ENCODE results near the gene GTF3C5.
"Not testable (repeated sequence)": the region's sequence is repeated elsewhere in the genome, so short reads cannot be mapped to it uniquely, and the experiment has no call there.

The GTF3C5 gene

DNA sequence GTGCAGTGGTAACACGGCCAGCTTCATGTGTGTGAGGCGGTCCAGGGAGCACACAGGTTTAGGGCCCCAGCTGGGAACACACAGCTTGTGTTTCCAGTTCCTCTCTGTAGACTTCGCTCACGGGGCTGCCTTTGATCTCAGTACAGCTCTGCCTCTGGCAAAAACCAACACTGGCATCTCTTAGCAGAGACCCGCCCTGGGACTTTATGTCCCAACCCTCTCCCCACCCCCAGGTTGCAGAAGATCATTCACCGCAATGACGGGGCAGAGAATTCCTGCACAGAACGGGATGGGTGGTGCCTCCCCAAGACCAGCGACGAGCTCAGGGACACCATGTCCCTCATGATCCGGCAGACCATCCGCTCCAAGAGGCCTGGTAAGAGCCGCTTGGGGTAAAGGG is 25.7 kb downstream of the GTF3C5 start:
- DNase-seq: no peak

DNA sequence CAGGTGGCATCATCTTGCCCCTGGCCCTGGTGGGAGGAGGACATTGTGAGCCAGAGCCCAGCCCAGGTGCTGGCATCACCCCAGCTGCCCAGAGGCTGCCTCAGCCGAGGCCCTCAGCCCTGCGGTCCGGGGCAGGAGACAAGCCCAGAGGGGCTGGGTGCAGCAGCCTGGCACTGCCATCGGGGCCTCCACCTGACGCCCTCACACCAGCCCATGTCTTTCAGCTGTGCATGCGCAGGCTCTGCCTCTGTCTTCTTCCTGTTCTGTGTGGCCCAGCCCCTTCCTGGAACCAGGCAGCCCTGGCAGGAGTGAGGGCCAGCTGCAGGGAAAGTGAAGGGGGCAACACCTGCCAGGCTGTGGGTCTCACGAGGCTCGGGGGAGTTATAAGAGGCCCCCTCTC is 26.2 kb downstream of the GTF3C5 start:
- DNase-seq: no peak

DNA sequence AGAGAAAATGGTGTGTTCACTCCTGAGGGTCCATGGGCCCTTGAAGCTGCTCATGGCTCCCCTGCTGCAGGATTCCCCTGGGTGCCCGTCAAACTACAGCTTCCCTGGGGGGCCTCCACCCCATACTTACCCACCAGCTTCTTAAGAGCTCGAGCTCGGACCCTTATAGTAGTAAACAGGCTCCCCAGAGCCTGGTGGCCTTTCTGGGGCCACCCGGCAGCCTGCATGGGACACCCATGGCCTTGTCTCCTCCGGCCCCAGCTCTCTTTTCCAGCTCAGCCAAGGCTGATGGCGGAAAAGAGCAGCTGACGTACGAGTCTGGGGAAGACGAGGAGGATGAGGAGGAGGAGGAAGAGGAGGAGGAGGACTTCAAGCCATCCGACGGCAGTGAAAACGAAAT is 26.8 kb downstream of the GTF3C5 start:
- no peak for DNase-seq

DNA sequence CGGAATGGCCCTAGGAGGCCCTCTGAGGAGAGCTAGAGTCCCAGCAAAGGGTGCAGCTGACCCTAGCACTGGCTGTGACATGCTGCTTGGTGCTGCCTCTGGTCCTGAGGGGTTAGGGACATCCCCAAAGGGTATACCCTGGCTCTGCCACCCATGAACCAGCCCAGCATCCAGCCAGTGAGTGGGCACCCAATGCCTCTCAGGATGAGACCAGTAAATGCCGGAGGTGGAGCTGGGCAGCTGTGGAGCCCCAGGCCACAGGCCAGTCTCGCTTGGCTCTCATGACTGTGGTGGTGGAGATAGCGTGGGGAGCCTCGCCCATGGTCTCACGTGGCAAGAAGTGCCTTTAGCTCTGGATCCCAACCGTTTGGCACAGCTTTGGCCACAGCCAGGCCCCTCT is 27.3 kb downstream of the GTF3C5 start:
- DNase-seq: no peak

DNA sequence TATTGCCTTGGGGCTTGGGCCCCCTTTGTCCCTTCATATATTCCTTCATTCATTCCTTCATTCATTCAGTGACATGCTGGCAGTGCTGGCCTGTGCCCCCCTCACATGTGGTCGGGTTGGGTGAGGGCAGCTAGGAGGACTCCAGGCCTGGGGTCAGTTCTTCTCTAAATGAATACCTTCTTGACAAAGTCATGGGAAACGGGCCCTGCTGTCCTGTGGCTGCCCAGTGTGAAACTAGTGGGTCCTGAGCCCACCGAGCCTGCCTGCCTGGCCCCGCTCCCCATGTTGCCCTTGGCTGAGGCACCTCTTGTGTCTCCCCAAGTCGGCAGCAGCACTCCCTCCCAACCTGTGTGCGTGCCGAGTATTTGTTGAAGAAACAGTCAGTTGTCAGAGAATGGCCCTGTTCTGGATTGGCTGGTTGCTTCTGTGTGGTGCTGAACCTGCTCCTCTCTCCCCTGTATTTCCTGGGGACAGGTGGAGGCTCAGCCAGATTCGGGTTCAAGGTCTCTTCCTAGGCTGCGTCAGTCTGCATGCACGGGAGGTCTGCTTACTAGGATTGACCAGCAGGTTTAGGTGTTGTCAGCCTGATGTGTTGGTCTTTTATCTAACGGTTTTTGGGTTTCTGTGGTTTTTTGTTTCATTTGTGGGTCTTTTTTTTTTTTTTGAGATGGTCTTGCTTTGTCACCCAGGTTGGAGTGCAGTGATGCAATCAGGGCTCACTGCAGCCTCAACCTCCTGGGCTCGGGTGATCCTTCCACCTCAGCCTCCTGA is 27.9 kb downstream of the GTF3C5 start:
- DNase-seq: no peak

DNA sequence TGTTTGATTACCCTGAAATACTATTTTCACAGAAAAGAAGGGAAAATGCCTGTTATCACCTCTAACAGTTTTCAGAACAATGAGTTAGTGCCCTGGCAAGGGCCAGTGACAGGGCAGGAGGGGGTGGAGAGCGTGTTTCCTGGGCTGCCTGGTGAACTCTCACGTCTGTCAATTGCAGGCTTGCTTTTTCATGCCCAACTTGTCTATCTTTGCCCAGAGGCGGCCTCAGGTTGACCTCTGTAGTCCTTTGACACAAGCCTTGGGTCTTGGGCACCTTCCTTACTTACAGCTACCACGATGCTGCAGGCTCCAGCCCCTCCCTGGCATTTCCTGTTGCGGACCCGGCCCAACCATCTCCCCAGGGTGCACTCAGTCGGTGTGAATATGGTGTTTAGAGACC is 28.8 kb downstream of the GTF3C5 start:
- DNase-seq: no peak

DNA sequence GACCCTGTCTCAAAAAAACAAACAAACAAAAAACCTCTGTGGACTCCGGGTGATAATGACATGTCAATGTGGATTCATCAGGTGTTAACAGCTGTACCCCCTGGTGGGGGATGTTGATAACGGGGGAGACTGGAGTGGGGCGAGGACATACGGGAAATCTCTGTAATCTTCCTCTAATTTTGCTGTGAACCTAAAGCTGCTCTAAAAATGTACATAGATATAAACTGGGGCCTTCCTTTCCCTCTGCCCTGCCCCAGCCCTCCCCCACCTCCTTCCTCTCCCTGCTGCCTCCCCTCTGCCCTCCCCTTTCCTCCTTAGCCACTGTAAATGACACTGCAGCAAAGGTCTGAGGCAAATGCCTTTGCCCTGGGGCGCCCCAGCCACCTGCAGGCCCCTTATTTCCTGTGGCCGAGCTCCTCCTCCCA is 29.6 kb downstream of the GTF3C5 start:
- DNase-seq: no peak

DNA sequence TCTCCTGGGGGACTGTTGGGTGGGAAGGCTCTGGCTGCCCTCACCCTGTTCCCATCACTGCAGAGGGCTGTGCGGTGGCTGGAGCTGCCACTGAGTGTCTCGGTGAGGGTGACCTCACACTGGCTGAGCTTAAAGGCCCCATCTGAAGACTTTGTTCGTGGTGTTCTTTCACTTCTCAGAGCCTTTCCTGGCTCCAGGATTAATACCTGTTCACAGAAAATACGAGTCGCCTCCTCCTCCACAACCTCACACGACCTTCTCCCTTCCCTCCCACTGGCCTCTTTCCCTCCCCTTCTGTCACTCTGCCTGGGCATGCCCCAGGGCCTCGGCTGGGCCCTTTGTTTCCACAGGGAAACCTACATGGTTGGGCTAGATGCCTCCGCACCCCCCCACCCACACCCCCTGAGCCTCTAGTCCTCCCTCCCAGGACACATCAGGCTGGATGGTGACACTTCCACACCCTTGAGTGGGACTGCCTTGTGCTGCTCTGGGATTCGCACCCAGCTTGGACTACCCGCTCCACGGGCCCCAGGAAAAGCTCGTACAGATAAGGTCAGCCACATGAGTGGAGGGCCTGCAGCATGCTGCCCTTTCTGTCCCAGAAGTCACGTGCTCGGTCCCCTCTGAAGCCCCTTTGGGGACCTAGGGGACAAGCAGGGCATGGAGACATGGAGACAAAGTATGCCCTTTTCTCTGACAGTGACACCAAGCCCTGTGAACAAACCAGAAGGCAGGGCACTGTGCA is 30.4 kb downstream of the GTF3C5 start:
- DNase-seq: not testable (repeated sequence)

DNA sequence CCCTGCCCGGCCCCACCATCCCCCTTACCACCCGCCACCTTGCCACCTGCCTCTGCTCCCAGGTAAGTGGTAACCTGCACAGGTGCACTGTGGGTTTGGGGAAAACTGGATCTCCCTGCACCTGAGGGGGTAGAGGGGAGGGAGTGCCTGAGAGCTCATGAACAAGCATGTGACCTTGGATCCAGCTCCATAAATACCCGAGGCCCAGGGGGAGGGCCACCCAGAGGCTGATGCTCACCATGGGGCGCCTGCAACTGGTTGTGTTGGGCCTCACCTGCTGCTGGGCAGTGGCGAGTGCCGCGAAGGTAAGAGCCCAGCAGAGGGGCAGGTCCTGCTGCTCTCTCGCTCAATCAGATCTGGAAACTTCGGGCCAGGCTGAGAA is 31.0 kb downstream of the GTF3C5 start, which contains the start of gene CEL:
TSS of gene CEL (plus strand) at position 218 of the 382 bp plus-strand sequence. CDS start at position 240, 22 bp downstream.
- DNase-seq: not testable (repeated sequence)

DNA sequence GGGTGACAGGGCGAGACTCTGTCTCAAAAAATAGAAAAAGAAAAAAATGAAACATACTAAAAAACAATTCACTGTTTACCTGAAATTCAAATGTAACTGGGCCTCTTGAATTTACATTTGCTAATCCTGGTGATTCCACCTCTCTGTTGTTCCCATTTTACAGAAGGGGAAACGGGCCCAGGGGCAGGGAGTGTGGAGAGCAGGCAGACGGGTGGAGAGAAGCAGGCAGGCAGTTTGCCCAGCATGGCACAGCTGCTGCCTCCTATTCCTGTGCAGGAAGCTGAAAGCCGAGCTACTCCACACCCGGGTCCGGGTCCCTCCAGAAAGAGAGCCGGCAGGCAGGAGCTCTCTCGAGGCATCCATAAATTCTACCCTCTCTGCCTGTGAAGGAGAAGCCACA is 31.8 kb downstream of the GTF3C5 start:
- not testable (repeated sequence) for DNase-seq

DNA sequence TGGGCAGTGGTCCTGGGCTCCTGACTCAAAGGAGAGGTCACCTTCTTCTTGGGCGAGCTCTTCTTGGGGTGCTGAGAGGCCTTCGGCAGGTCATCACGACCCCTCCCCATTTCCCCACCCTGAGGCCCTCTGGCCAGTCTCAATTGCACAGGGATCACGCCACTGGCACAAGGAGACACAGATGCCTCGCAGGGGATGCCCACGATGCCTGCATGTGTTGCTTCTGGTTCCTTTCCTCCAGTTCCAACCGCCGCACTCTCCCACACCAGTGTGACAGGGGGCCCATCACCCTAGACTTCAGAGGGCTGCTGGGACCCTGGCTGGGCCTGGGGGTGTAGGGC is 32.3 kb downstream of the GTF3C5 start:
- no peak for DNase-seq

DNA sequence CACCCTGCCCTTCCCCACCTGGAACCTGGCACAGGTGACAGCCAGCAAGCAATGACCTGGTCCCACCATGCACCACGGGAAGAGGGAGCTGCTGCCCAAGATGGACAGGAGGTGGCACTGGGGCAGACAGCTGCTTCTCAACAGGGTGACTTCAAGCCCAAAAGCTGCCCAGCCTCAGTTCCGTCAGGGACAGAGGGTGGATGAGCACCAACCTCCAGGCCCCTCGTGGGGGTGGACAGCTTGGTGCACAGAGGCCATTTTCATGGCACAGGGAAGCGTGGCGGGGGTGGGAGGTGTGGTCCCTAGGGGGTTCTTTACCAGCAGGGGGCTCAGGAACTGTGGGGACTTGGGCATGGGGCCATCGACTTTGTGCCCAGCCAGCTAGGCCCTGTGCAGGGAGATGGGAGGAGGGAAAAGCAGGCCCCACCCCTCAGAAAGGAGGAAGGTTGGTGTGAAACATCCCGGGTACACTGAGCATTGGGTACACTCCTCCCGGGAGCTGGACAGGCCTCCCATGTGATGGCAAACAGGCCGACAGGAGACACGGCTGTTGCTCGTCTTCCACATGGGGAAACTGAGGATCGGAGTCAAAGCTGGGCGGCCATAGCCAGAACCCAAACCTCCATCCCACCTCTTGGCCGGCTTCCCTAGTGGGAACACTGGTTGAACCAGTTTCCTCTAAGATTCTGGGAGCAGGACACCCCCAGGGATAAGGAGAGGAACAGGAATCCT is 32.9 kb downstream of the GTF3C5 start:
- DNase-seq: no peak

DNA sequence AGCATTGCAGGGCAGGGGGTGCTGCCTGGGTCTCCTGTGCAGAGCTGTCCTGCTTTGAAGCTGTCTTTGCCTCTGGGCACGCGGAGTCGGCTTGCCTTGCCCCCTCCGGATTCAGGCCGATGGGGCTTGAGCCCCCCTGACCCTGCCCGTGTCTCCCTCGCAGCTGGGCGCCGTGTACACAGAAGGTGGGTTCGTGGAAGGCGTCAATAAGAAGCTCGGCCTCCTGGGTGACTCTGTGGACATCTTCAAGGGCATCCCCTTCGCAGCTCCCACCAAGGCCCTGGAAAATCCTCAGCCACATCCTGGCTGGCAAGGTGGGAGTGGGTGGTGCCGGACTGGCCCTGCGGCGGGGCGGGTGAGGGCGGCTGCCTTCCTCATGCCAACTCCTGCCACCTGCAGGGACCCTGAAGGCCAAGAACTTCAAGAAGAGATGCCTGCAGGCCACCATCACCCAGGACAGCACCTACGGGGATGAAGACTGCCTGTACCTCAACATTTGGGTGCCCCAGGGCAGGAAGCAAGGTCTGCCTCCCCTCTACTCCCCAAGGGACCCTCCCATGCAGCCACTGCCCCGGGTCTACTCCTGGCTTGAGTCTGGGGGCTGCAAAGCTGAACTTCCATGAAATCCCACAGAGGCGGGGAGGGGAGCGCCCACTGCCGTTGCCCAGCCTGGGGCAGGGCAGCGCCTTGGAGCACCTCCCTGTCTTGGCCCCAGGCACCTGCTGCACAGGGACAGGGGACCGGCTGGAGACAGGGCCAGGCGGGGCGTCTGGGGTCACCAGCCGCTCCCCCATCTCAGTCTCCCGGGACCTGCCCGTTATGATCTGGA is 33.7 kb downstream of the GTF3C5 start:
- no peak for DNase-seq

DNA sequence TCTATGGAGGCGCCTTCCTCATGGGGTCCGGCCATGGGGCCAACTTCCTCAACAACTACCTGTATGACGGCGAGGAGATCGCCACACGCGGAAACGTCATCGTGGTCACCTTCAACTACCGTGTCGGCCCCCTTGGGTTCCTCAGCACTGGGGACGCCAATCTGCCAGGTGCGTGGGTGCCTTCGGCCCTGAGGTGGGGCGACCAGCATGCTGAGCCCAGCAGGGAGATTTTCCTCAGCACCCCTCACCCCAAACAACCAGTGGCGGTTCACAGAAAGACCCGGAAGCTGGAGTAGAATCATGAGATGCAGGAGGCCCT is 34.2 kb downstream of the GTF3C5 start:
- no peak for DNase-seq

DNA sequence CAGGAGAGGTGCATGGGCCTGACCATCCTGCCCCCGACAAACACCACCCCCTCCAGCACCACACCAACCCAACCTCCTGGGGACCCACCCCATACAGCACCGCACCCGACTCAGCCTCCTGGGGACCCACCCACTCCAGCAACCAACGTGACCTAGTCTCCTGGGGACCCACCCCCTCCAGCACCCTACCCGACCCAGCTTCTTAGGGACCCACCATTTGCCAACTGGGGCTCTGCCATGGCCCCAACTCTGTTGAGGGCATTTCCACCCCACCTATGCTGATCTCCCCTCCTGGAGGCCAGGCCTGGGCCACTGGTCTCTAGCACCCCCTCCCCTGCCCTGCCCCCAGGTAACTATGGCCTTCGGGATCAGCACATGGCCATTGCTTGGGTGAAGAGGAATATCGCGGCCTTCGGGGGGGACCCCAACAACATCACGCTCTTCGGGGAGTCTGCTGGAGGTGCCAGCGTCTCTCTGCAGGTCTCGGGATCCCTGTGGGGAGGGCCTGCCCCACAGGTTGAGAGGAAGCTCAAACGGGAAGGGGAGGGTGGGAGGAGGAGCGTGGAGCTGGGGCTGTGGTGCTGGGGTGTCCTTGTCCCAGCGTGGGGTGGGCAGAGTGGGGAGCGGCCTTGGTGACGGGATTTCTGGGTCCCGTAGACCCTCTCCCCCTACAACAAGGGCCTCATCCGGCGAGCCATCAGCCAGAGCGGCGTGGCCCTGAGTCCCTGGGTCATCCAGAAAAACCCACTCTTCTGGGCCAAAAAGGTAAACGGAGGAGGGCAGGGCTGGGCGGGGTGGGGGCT is 35.6 kb downstream of the GTF3C5 start:
- no peak for DNase-seq

DNA sequence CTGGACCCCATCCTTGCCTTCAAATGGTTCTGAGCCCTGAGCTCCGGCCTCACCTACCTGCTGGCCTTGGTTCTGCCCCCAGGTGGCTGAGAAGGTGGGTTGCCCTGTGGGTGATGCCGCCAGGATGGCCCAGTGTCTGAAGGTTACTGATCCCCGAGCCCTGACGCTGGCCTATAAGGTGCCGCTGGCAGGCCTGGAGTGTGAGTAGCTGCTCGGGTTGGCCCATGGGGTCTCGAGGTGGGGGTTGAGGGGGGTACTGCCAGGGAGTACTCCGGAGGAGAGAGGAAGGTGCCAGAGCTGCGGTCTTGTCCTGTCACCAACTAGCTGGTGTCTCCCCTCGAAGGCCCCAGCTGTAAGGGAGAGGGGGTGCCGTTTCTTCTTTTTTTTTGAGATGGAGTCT is 36.2 kb downstream of the GTF3C5 start:
- no peak for DNase-seq

DNA sequence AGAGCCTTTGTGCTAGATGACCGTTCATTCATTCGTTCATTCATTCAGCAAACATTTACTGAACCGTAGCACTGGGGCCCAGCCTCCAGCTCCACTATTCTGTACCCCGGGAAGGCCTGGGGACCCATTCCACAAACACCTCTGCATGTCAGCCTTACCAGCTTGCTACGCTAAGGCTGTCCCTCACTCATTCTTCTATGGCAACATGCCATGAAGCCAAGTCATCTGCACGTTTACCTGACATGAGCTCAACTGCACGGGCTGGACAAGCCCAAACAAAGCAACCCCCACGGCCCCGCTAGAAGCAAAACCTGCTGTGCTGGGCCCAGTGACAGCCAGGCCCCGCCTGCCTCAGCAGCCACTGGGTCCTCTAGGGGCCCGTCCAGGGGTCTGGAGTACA is 37.0 kb downstream of the GTF3C5 start:
- no peak for DNase-seq

DNA sequence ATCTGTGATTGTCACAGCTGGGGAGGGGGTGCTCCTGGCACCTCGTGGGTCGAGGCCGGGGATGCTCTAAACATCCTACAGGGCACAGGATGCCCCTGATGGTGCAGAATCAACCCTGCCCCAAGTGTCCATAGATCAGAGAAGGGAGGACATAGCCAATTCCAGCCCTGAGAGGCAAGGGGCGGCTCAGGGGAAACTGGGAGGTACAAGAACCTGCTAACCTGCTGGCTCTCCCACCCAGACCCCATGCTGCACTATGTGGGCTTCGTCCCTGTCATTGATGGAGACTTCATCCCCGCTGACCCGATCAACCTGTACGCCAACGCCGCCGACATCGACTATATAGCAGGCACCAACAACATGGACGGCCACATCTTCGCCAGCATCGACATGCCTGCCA is 37.6 kb downstream of the GTF3C5 start:
- DNase-seq: not testable (repeated sequence)

DNA sequence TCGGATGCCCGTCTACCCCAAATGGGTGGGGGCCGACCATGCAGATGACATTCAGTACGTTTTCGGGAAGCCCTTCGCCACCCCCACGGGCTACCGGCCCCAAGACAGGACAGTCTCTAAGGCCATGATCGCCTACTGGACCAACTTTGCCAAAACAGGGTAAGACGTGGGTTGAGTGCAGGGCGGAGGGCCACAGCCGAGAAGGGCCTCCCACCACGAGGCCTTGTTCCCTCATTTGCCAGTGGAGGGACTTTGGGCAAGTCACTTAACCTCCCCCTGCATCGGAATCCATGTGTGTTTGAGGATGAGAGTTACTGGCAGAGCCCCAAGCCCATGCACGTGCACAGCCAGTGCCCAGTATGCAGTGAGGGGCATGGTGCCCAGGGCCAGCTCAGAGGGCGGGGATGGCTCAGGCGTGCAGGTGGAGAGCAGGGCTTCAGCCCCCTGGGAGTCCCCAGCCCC is 39.7 kb downstream of the GTF3C5 start:
- not testable (repeated sequence) for DNase-seq

DNA sequence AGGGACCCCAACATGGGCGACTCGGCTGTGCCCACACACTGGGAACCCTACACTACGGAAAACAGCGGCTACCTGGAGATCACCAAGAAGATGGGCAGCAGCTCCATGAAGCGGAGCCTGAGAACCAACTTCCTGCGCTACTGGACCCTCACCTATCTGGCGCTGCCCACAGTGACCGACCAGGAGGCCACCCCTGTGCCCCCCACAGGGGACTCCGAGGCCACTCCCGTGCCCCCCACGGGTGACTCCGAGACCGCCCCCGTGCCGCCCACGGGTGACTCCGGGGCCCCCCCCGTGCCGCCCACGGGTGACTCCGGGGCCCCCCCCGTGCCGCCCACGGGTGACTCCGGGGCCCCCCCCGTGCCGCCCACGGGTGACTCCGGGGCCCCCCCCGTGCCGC is 40.2 kb downstream of the GTF3C5 start:
- DNase-seq: not testable (repeated sequence)

DNA sequence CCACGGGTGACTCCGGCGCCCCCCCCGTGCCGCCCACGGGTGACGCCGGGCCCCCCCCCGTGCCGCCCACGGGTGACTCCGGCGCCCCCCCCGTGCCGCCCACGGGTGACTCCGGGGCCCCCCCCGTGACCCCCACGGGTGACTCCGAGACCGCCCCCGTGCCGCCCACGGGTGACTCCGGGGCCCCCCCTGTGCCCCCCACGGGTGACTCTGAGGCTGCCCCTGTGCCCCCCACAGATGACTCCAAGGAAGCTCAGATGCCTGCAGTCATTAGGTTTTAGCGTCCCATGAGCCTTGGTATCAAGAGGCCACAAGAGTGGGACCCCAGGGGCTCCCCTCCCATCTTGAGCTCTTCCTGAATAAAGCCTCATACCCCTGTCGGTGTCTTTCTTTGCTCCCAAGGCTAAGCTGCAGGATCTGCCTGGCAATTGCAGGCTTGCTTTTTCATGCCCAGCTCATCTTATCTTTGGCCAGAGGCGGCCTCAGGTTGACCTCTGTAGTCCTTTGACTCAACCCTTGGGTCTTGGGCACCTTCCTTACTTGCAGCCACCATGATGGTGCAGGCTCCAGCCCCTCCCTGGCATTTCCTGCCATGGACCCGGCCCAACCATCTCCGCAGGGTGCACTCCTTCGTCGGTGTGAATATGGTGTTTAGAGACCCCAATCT is 40.8 kb downstream of the GTF3C5 start:
- no peak for DNase-seq
